H9 (cell line): ENCODE data around the gene EPB41L2. TPM values are rescaled to one million over a fixed set of nuclear protein-coding genes. Genes with fewer than 3 reads are reported as not detected.

Experiments
- DNase-seq: peaks from one replicate; pipeline ENCODE4 v3.0.0-alpha.2; 2017
- H2AFZ ChIP-seq: one replicate; pipeline ENCODE4 v1.6.1; 2013; ENCODE audit warnings: mild to moderate bottlenecking, low read length, control low read depth, moderate library complexity
- H2AK5ac ChIP-seq: 2 replicates; pipeline ENCODE4 v1.6.1; 2013; ENCODE audit warnings: low read length, control low read depth, mixed read lengths; ENCODE audit not compliant: insufficient read length
- H2BK120ac ChIP-seq: one replicate; pipeline ENCODE4 v1.6.1; 2013; ENCODE audit warnings: low read depth, mild to moderate bottlenecking, low read length, control low read depth, inconsistent platforms; ENCODE audit not compliant: poor library complexity, severe bottlenecking
- H2BK12ac ChIP-seq: 2 replicates; pipeline ENCODE4 v1.6.1; 2013; ENCODE audit warnings: low read length, control low read depth, mixed read lengths, low read depth; ENCODE audit not compliant: insufficient read length
- H2BK15ac ChIP-seq: 2 replicates; pipeline ENCODE4 v1.6.1; 2013; ENCODE audit warnings: low read depth, low read length, control low read depth
- H2BK20ac ChIP-seq: one replicate; pipeline ENCODE4 v1.6.1; 2013; ENCODE audit warnings: low read depth, mild to moderate bottlenecking, low read length, control low read depth, inconsistent platforms; ENCODE audit not compliant: poor library complexity, severe bottlenecking
- H2BK5ac ChIP-seq: 2 replicates; pipeline ENCODE4 v1.6.1; 2013; ENCODE audit warnings: low read length, control low read depth, mixed read lengths; ENCODE audit not compliant: insufficient read length
- H3K14ac ChIP-seq: 2 replicates; pipeline ENCODE4 v1.6.1; 2013; ENCODE audit warnings: low read length, control low read depth; ENCODE audit not compliant: insufficient read depth
- H3K18ac ChIP-seq: 2 replicates; pipeline ENCODE4 v1.6.1; 2013; ENCODE audit warnings: low read depth, mild to moderate bottlenecking, mixed read lengths, low read length, control low read depth; ENCODE audit not compliant: insufficient read length
- H3K23ac ChIP-seq: 2 replicates; pipeline ENCODE4 v1.6.1; 2013; ENCODE audit warnings: low read length, control low read depth, mixed read lengths, low read depth; ENCODE audit not compliant: insufficient read length
- H3K23me2 ChIP-seq: 2 replicates; pipeline ENCODE4 v1.6.1; 2013; ENCODE audit warnings: low read depth, mild to moderate bottlenecking, mixed read lengths, low read length, control low read depth; ENCODE audit not compliant: insufficient read length, poor library complexity, severe bottlenecking
- H3K27ac ChIP-seq: 2 replicates; pipeline ENCODE4 v1.5.1; 2013; ENCODE audit warnings: low read length, control low read depth, mixed read lengths, low read depth; ENCODE audit not compliant: insufficient read length
- H3K27me3 ChIP-seq: 2 replicates; pipeline ENCODE4 v1.6.1; 2013; ENCODE audit warnings: low read length, control low read depth, inconsistent platforms; ENCODE audit not compliant: insufficient read depth
- H3K4ac ChIP-seq: 2 replicates; pipeline ENCODE4 v1.6.1; 2013; ENCODE audit warnings: low read depth, mild to moderate bottlenecking, control low read depth, inconsistent platforms, low read length, moderate library complexity
- H3K4me1 ChIP-seq: 2 replicates; pipeline ENCODE4 v1.6.1; 2013; ENCODE audit warnings: low read length, control low read depth, inconsistent platforms; ENCODE audit not compliant: insufficient read depth
- H3K4me2 ChIP-seq: 2 replicates; pipeline ENCODE4 v1.6.1; 2013; ENCODE audit warnings: low read length, control low read depth, mixed read lengths; ENCODE audit not compliant: insufficient read length, insufficient read depth
- H3K56ac ChIP-seq: 2 replicates; pipeline ENCODE4 v1.6.1; 2013; ENCODE audit warnings: low read depth, mild to moderate bottlenecking, mixed read lengths, low read length, control low read depth; ENCODE audit not compliant: insufficient read length
- H3K79me1 ChIP-seq: 2 replicates; pipeline ENCODE4 v1.6.1; 2013; ENCODE audit warnings: low read depth, mild to moderate bottlenecking, moderate library complexity, low read length, control low read depth, inconsistent platforms; ENCODE audit not compliant: insufficient read depth, poor library complexity, severe bottlenecking
- H3K79me2 ChIP-seq: 2 replicates; pipeline ENCODE4 v1.6.1; 2013; ENCODE audit warnings: low read length, control low read depth, inconsistent platforms; ENCODE audit not compliant: insufficient read depth
- H3K9ac ChIP-seq: 2 replicates; pipeline ENCODE4 v1.6.1; 2013; ENCODE audit warnings: low read length, control low read depth, mixed read lengths; ENCODE audit not compliant: insufficient read length; ENCODE audit errors: extremely low read depth
- H3K9me3 ChIP-seq: one replicate; pipeline ENCODE4 v1.6.1; 2013; ENCODE audit warnings: low read depth, low read length, inconsistent platforms; ENCODE audit not compliant: control insufficient read depth
- H3T11ph ChIP-seq: one replicate; pipeline ENCODE4 v1.6.1; 2013; ENCODE audit warnings: mild to moderate bottlenecking, low read length, control low read depth, inconsistent platforms
- H4K20me1 ChIP-seq: one replicate; pipeline ENCODE4 v1.6.1; 2013; ENCODE audit not compliant: control insufficient read depth, insufficient read length, insufficient read depth
- H4K5ac ChIP-seq: 2 replicates; pipeline ENCODE4 v1.6.1; 2013; ENCODE audit warnings: low read depth, mild to moderate bottlenecking, mixed read lengths, low read length, control low read depth; ENCODE audit not compliant: insufficient read length
- H4K8ac ChIP-seq: replicated peaks from 2 replicates; pipeline ENCODE4 v1.6.1; 2013; ENCODE audit warnings: low read length, control low read depth, mixed read lengths, low read depth; ENCODE audit not compliant: insufficient read length
- H4K91ac ChIP-seq: 2 replicates; pipeline ENCODE4 v1.6.1; 2013; ENCODE audit warnings: low read depth, mild to moderate bottlenecking, moderate library complexity, mixed read lengths, low read length, control low read depth; ENCODE audit not compliant: insufficient read length
- H3K27ac Mint-ChIP-seq, 3 experiments: 2 replicates in 2 of 3; 3 replicates in 1 of 3; pipeline ENCODE4 v1.8.0; 2020 to 2021; ENCODE audit warnings: mixed read lengths in 3 of 3, mild to moderate bottlenecking in 1 of 3, moderate library complexity in 1 of 3
- H3K27me3 Mint-ChIP-seq: 2 replicates; pipeline ENCODE4 v1.8.0; 2021; ENCODE audit warnings: low read depth, mild to moderate bottlenecking, moderate library complexity, mixed read lengths
- H3K36me3 Mint-ChIP-seq, 3 experiments: 2 replicates in 2 of 3; 3 replicates in 1 of 3; pipeline ENCODE4 v1.8.0; 2020 to 2021; ENCODE audit warnings: low read depth in 3 of 3, mixed read lengths in 3 of 3; ENCODE audit not compliant: insufficient read depth in 1 of 3
- H3K4me1 Mint-ChIP-seq, 2 experiments: 2 replicates each; pipeline ENCODE4 v1.8.0; 2020; ENCODE audit warnings: mixed read lengths in 2 of 2
- H3K4me3 Mint-ChIP-seq, 2 experiments: 2 replicates in 1 of 2; 3 replicates in 1 of 2; pipeline ENCODE4 v1.8.0; 2020 to 2021; ENCODE audit warnings: mild to moderate bottlenecking in 2 of 2, mixed read lengths in 2 of 2, moderate library complexity in 1 of 2
- H3K9me3 Mint-ChIP-seq, 2 experiments: 2 replicates in 1 of 2; 3 replicates in 1 of 2; pipeline ENCODE4 v1.8.0; 2020; ENCODE audit warnings: mild to moderate bottlenecking in 2 of 2, mixed read lengths in 2 of 2, moderate library complexity in 1 of 2
- CTCF ChIP-seq: fragments of 200-600 bp; sonication (generic); conservative IDR thresholded peaks from 3 replicates; pipeline ENCODE4 v1.8.0; 2021; ENCODE audit warnings: antibody characterized with exemption, mild to moderate bottlenecking
- WGBS: extraction: QIAGEN DNeasy Blood & Tissue Kit; methylation state at CpG from one replicate; pipeline ENCODE4 v1.1.7; 2013; ENCODE audit warnings: missing lambda C conversion rate, low lambda C conversion rate, mixed read lengths; ENCODE audit not compliant: insufficient read length; ENCODE audit errors: extremely low coverage; 5-methylcytosine and 5-hydroxymethylcytosine counted together
- total RNA-seq: library from RNA; stranded (reverse); gene quantifications from 2 replicates; pipeline ENCODE4 v1.2.1, GENCODE V29; 2021

The EPB41L2 gene
- total RNA-seq, 1 experiment from 2014 or later, result 90.2 TPM

- Histone ChIP-seq H3K27ac (no peak overlapping the region), H3K27me3 (no peaks in the 10 kb centered on the region), H2BK12ac (no peak overlapping the region), H3K9me3 (no peaks in the 10 kb centered on the region), H2BK5ac (no peak overlapping the region), H3K14ac (no peak overlapping the region), H2BK20ac (no peak overlapping the region), H3T11ph (no peak overlapping the region), H3K56ac (no peak overlapping the region), H3K4me2 (no peak overlapping the region), H2BK120ac (no peak overlapping the region), H3K79me1 (no peaks in the 10 kb centered on the region), H3K9ac (no peak overlapping the region), H3K18ac (no peak overlapping the region), H4K91ac (no peak overlapping the region), H3K79me2 (peaks cover 7% of the 10 kb centered on the region), H4K20me1 (no peaks in the 10 kb centered on the region), H4K8ac (no peak overlapping the region), H3K23me2 (no peaks in the 10 kb centered on the region), H4K5ac (no peak overlapping the region), H2AK5ac (no peak overlapping the region), H3K4ac (no peak overlapping the region), H3K4me1 (peaks cover 16% of the 10 kb centered on the region), H2BK15ac (no peak overlapping the region), H2AFZ (no peak overlapping the region), H3K23ac (no peak overlapping the region)
- no peak overlapping the region for H3K4me3 Mint-ChIP-seq
- TF ChIP-seq CTCF, result no peak
- H3K9me3 Mint-ChIP-seq, result peaks cover 0 to 2% of the 10 kb centered on the region in 2 experiments; a peak in 1 of 5 replicates
- peaks cover 53 to 67% of the 10 kb centered on the region in 2 experiments for H3K4me1 Mint-ChIP-seq
- H3K27ac Mint-ChIP-seq, result no peak overlapping the region
- no CpG with 5 or more reads among the region's 1 CpG for WGBS
- H3K36me3 Mint-ChIP-seq, result no peaks in the 10 kb centered on the region; a peak in 1 of 7 replicates
- no peak for DNase-seq
- no peaks in the 10 kb centered on the region for H3K27me3 Mint-ChIP-seq
These were observed 66.4 kb downstream of the EPB41L2 start for GRCh38 chr6:130996635-130997034.
